CD14-positive monocyte (primary cell): ENCODE data around the gene CNOT3. TPM values are rescaled to one million over a fixed set of nuclear protein-coding genes. Genes with fewer than 3 reads are reported as not detected.

Source experiments
- DNase-seq, 3 donors: peaks; one replicate each; pipeline ENCODE4 v3.0.0-alpha.2; 2011 to 2022
- H2AFZ ChIP-seq: 2 replicates; pipeline ENCODE4 v1.6.0; 2012; ENCODE audit warnings: mild to moderate bottlenecking, low read depth, low read length, inconsistent platforms; ENCODE audit not compliant: insufficient read depth, poor library complexity, severe bottlenecking
- H3K27ac ChIP-seq, 2 donors: 1 replicate in 1 of 2; 2 replicates in 1 of 2; pipeline ENCODE4 v1.5.1; 2012 to 2013; ENCODE audit warnings: low read length in 2 of 2, control low read depth in 1 of 2, inconsistent platforms in 1 of 2, low read depth in 1 of 2, mild to moderate bottlenecking in 1 of 2
- H3K27me3 ChIP-seq, 2 donors: one replicate each; pipeline versions ENCODE4 v1.6.0 to v1.6.1; 2011 to 2013; ENCODE audit warnings: low read length in 2 of 2; ENCODE audit not compliant: control insufficient read depth in 2 of 2, insufficient read depth in 2 of 2
- H3K36me3 ChIP-seq, 2 donors: replicated peaks in 1 of 2; 1 replicate in 1 of 2; 2 replicates in 1 of 2; pipeline versions ENCODE4 v1.5.1 to v1.6.1; 2012 to 2013; ENCODE audit warnings: low read length in 2 of 2, control low read depth in 1 of 2, inconsistent platforms in 1 of 2, mild to moderate bottlenecking in 1 of 2; ENCODE audit not compliant: insufficient read depth in 2 of 2, control insufficient read depth in 1 of 2
- H3K4me1 ChIP-seq, 2 donors: 1 replicate in 1 of 2; 2 replicates in 1 of 2; pipeline versions ENCODE4 v1.5.1 to v1.6.1; 2012 to 2013; ENCODE audit warnings: low read length in 2 of 2, control low read depth in 1 of 2, inconsistent platforms in 1 of 2, mild to moderate bottlenecking in 1 of 2, moderate library complexity in 1 of 2; ENCODE audit not compliant: insufficient read depth in 2 of 2, control insufficient read depth in 1 of 2
- H3K4me2 ChIP-seq: replicated peaks from 2 replicates; pipeline ENCODE3; 2012; ENCODE audit warnings: low read length, moderate library complexity, mild to moderate bottlenecking; ENCODE audit not compliant: poor library complexity, severe bottlenecking; ENCODE audit errors: extremely low read depth
- H3K4me3 ChIP-seq, 3 experiments: fragments of 200-600 bp in 1 of 3; sonication (generic) in 1 of 3; replicated peaks in 1 of 3; 1 replicate in 2 of 3; 2 replicates in 1 of 3; pipeline ENCODE4 v1.5.1; 2011 to 2013; ENCODE audit warnings: low read length in 3 of 3, mild to moderate bottlenecking in 3 of 3, control low read depth in 2 of 3, low read depth in 2 of 3, inconsistent platforms in 1 of 3, moderate library complexity in 1 of 3
- H3K79me2 ChIP-seq: 2 replicates; pipeline ENCODE4 v1.6.0; 2012; ENCODE audit warnings: mild to moderate bottlenecking, control low read depth, inconsistent platforms, low read length, moderate library complexity; ENCODE audit not compliant: insufficient read depth
- H3K9ac ChIP-seq: 2 replicates; pipeline ENCODE4 v1.6.0; 2017; ENCODE audit warnings: low read length, mild to moderate bottlenecking; ENCODE audit not compliant: insufficient read depth, poor library complexity, severe bottlenecking
- H3K9me3 ChIP-seq, 2 donors: replicated peaks in 1 of 2; 1 replicate in 1 of 2; 2 replicates in 1 of 2; pipeline versions ENCODE4 v1.5.1 to v1.6.1; 2012 to 2013; ENCODE audit warnings: low read length in 2 of 2, control low read depth in 1 of 2; ENCODE audit not compliant: control insufficient read depth in 1 of 2, insufficient read depth in 1 of 2
- H4K20me1 ChIP-seq: 2 replicates; pipeline ENCODE4 v1.6.0; 2012; ENCODE audit warnings: mild to moderate bottlenecking, low read length, control low read depth, moderate library complexity; ENCODE audit not compliant: insufficient read depth
- H3K27ac Mint-ChIP-seq, 7 donors: one replicate each; pipeline ENCODE4 v1.8.0; 2020; ENCODE audit warnings: mild to moderate bottlenecking in 7 of 7, mixed read lengths in 7 of 7, moderate library complexity in 6 of 7, inconsistent platforms in 2 of 7
- H3K27me3 Mint-ChIP-seq, 3 donors: one replicate each; pipeline ENCODE4 v1.8.0; 2021 to 2022; ENCODE audit warnings: low read depth in 3 of 3, mild to moderate bottlenecking in 3 of 3, mixed read lengths in 3 of 3, moderate library complexity in 3 of 3, inconsistent platforms in 1 of 3
- H3K36me3 Mint-ChIP-seq, 2 donors: one replicate each; pipeline ENCODE4 v1.8.0; 2020; ENCODE audit warnings: mixed read lengths in 2 of 2, inconsistent platforms in 1 of 2, mild to moderate bottlenecking in 1 of 2
- H3K4me1 Mint-ChIP-seq: one replicate; pipeline ENCODE4 v1.8.0; 2020; ENCODE audit warnings: mild to moderate bottlenecking, mixed read lengths
- H3K4me3 Mint-ChIP-seq, 2 donors: one replicate each; pipeline ENCODE4 v1.8.0; 2020; ENCODE audit warnings: mild to moderate bottlenecking in 2 of 2, mixed read lengths in 2 of 2, moderate library complexity in 1 of 2
- H3K9me3 Mint-ChIP-seq, 7 donors: one replicate each; pipeline ENCODE4 v1.8.0; 2020 to 2022; ENCODE audit warnings: mixed read lengths in 7 of 7, mild to moderate bottlenecking in 6 of 7, moderate library complexity in 6 of 7, inconsistent platforms in 2 of 7
- WGBS: methylation state at CpG from one replicate; pipeline ENCODE4 v1.1.5; 2013; ENCODE audit warnings: missing lambda C conversion rate; ENCODE audit not compliant: insufficient coverage; 5-methylcytosine and 5-hydroxymethylcytosine counted together
- intact Hi-C, 2 donors: fragments of 100-400 bp; cut with micrococcal nuclease; formaldehyde crosslinking; loops; one replicate each; pipeline versions ENCODE4 v1.15.0 to v1.15.1; 2023
- polyA plus RNA-seq, 3 donors: library from polyadenylated mRNA; depleted of rRNA in 1 of 3; unstranded in 2 of 3; stranded (reverse) in 1 of 3; fragments of 300-500 nt in 2 of 3; fragments of >200 nt in 1 of 3; fragmentation: Illumina TruSeq in 2 of 3; gene quantifications; 1 replicate in 2 of 3; 2 replicates in 1 of 3; pipeline ENCODE4 v1.2.3, GENCODE V29; 2012 to 2021
- TF ChIP-seq, protein P1 (sequence below): fragments of 200-600 bp; IDR thresholded peaks from one replicate; pipeline ENCODE4 v1.8.0; 2022; ENCODE audit warnings: antibody characterized with exemption, mild to moderate bottlenecking

CNOT3 gene
- polyA plus RNA-seq, 3 donors: 3.0 to 22.5 (median 4.2) TPM

DNA sequence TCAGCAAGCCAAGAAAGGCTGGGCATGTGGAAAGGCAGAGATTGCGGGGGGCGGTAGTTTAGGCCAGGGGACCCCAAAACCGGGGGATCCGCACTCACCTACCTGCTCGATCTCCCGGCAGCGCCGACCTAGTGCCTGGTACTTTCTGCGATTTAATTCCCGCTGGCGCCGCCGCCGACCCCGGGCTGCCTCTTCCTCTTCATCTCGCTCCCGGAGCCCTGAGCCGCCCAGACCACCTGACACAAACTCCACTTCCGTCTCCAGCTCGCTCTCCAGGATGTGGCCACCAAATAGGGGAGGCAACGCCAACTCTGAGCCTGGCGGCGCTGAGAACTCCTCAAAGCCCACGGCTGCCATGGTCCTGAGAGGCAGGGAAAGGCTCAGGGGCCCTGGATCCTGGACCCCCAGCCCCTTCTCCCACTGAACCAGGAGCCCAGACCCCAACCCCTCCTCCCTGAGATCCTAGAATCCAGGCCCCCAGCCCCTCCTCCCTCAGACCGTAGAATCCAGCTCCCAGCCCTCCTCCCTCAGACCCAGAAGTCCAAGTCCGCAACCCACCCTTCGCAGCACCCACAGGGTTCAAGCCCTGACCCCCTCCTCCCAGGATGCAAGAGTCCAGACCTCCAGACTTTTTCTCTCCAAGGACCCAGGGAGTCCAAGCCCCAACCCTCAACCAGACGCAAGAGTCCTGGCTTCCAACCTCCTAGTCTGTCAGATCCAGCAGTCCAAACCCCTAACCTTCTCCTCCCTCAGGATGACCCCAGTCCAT lies 23.0 kb upstream of the CNOT3 start:
- H3K4me1 Mint-ChIP-seq: peaks cover 29% of the 10 kb centered on the region
- WGBS: 3% methylated on average over 27 of the region's 28 CpGs
- H3K9ac ChIP-seq: peak overlapping the region; percentile 71

More for the DNA sequence above, 23.0 kb upstream of the CNOT3 start:
- peak in 2 of 3 donors; percentile 47 to 59 for DNase-seq
- peak overlapping the region; percentile 90 to 98 for H3K4me3 Mint-ChIP-seq
- H3K36me3 Mint-ChIP-seq: peaks cover 33 to 54% of the 10 kb centered on the region in 2 donors
- intact Hi-C loops: loop anchor here in 1 of 2 donors (1.0 kb wide), 1 partner anchor 11 kb away; no protein-coding TSS in a partner anchor
- peaks cover 48% of the 10 kb centered on the region for H3K79me2 ChIP-seq
- peak overlapping the region; percentile 94 to 98 (median 98) for H3K27ac Mint-ChIP-seq
- H3K36me3 ChIP-seq: peaks cover 23 to 40% of the 10 kb centered on the region in 2 donors
- H3K27me3 Mint-ChIP-seq: peaks cover 0 to 3% (median 0%) of the 10 kb centered on the region in 3 donors
- H3K27ac ChIP-seq: peak overlapping the region; percentile 32 to 84
- peak overlapping the region; percentile 94 for H2AFZ ChIP-seq
- no peaks in the 10 kb centered on the region for H3K9me3 Mint-ChIP-seq
- peak overlapping the region; percentile 52 to 94 (median 83) for H3K4me3 ChIP-seq
- H3K27me3 ChIP-seq: no peaks in the 10 kb centered on the region
- H4K20me1 ChIP-seq: peaks cover 37% of the 10 kb centered on the region
- peaks cover 19 to 27% of the 10 kb centered on the region in 2 donors for H3K4me1 ChIP-seq
- TF ChIP-seq, protein P1, sequence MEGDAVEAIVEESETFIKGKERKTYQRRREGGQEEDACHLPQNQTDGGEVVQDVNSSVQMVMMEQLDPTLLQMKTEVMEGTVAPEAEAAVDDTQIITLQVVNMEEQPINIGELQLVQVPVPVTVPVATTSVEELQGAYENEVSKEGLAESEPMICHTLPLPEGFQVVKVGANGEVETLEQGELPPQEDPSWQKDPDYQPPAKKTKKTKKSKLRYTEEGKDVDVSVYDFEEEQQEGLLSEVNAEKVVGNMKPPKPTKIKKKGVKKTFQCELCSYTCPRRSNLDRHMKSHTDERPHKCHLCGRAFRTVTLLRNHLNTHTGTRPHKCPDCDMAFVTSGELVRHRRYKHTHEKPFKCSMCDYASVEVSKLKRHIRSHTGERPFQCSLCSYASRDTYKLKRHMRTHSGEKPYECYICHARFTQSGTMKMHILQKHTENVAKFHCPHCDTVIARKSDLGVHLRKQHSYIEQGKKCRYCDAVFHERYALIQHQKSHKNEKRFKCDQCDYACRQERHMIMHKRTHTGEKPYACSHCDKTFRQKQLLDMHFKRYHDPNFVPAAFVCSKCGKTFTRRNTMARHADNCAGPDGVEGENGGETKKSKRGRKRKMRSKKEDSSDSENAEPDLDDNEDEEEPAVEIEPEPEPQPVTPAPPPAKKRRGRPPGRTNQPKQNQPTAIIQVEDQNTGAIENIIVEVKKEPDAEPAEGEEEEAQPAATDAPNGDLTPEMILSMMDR: no peak
- H3K9me3 ChIP-seq: no peaks in the 10 kb centered on the region
- H3K4me2 ChIP-seq: peak overlapping the region; percentile 87
